HFF-Myc (cell line): ENCODE results near the gene CASP10.
A peak's percentile ranks its signal among the peaks of the same experiment; 100 is the strongest.

ENCODE experiments used
- DNase-seq: peaks from one replicate; pipeline ENCODE4 v3.0.0-alpha.2; 2011; ENCODE audit warnings: low read depth; ENCODE audit errors: extremely low read depth
- H3K4me3 ChIP-seq: replicated peaks from 2 replicates; pipeline ENCODE4 v1.5.1; 2011; ENCODE audit warnings: low read depth, mild to moderate bottlenecking, control low read depth, low read length
- TF ChIP-seq, protein P1 (sequence below): IDR thresholded peaks from 2 replicates; pipeline ENCODE4 v1.5.1; 2012; ENCODE audit warnings: mild to moderate bottlenecking, low read depth, low read length, control low read depth; ENCODE audit errors: missing control alignments

The CASP10 gene

GRCh38 chr2:201223089-201224073, 40.4 kb downstream of the CASP10 start:
- TF ChIP-seq, protein P1, sequence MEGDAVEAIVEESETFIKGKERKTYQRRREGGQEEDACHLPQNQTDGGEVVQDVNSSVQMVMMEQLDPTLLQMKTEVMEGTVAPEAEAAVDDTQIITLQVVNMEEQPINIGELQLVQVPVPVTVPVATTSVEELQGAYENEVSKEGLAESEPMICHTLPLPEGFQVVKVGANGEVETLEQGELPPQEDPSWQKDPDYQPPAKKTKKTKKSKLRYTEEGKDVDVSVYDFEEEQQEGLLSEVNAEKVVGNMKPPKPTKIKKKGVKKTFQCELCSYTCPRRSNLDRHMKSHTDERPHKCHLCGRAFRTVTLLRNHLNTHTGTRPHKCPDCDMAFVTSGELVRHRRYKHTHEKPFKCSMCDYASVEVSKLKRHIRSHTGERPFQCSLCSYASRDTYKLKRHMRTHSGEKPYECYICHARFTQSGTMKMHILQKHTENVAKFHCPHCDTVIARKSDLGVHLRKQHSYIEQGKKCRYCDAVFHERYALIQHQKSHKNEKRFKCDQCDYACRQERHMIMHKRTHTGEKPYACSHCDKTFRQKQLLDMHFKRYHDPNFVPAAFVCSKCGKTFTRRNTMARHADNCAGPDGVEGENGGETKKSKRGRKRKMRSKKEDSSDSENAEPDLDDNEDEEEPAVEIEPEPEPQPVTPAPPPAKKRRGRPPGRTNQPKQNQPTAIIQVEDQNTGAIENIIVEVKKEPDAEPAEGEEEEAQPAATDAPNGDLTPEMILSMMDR, result no peak
- DNase-seq, result no peak
- H3K4me3 ChIP-seq, result no peak overlapping the region

GRCh38 chr2:201228271-201228911, 45.5 kb downstream of the CASP10 start:
- TF ChIP-seq, protein P1, result no peak
- DNase-seq, result no peak
- no peak overlapping the region for H3K4me3 ChIP-seq

- no peak for DNase-seq
Measured at GRCh38 chr2:201228912-201229290, 46.0 kb downstream of the CASP10 start.

DNA sequence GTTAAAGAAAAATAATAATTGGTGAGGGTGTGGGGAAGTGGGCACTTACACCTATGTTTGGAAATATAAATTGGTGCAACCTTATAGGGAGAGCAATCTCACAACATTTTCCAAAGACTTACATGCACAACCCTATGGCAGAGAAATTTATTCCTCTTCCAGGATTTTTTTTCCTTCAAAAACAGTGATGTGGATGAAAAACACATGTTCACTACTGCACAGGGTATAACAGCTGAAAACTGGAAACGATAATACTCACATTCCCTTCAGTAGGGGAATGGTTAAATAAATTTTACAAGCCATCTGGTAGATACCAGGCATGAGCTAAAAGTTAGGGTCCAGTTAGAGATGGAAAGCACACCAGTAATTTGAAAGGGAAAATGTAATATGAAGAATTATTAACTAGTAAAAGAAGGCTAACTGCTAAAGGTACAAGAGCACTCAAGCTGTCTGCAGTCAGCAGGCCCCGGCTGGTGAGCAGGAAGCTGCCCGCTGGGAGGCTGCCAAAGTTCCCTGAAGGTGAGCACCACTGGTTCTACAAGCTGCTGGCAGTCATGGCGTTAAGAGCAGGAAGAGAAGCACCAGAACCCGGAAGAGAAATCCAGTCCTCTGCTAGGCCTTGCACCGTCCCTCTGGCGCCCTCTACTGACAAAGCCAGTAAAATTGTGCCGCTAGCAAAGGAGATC, 49.0 kb downstream of the CASP10 start:
- TF ChIP-seq, protein P1, result peak; percentile 94
- DNase-seq, result peak; percentile 95
- H3K4me3 ChIP-seq, result no peak overlapping the region

More at GRCh38 chr2:201228912-201229290, 46.0 kb downstream of the CASP10 start:
- no peak overlapping the region for H3K4me3 ChIP-seq
- TF ChIP-seq, protein P1, result no peak

- H3K4me3 ChIP-seq, result no peak overlapping the region
- no peak for DNase-seq
- TF ChIP-seq, protein P1, result no peak
Measured at GRCh38 chr2:201232467-201232815, 49.5 kb downstream of the CASP10 start.

- DNase-seq, result no peak
- H3K4me3 ChIP-seq, result no peak overlapping the region
- TF ChIP-seq, protein P1, result no peak
Measured at GRCh38 chr2:201233192-201233811, 50.4 kb downstream of the CASP10 start.
